ENCODE measurements around the gene PHTF2. TPM values are rescaled to one million over a fixed set of nuclear protein-coding genes. Genes with fewer than 3 reads are reported as not detected.
"Not testable (repeated sequence)": the region's sequence is repeated elsewhere in the genome, so short reads cannot be mapped to it uniquely, and the experiment has no call there.

The PHTF2 gene
- total RNA-seq, 1 donor from 2014 or later = 13.8 TPM

- not testable (repeated sequence) for DNase-seq (ENCODE audit: low read depth, low spot score)
Measured at GRCh38 chr7:77873416-77874327, 75.1 kb downstream of the PHTF2 start.

GRCh38 chr7:77877791-77878190 is 79.2 kb downstream of the PHTF2 start:
- DNase-seq (ENCODE audit: low read depth, low spot score) = no peak

- no peak for DNase-seq (ENCODE audit: low read depth, low spot score)
Measured at GRCh38 chr7:77878500-77878899, 79.9 kb downstream of the PHTF2 start.

GRCh38 chr7:77879272-77879671 is 80.7 kb downstream of the PHTF2 start:
- no peak for DNase-seq (ENCODE audit: low read depth, low spot score)

GRCh38 chr7:77881871-77882270 is 83.3 kb downstream of the PHTF2 start:
- DNase-seq (ENCODE audit: low read depth, low spot score) = no peak

- no peak for DNase-seq (ENCODE audit: low read depth, low spot score)
Measured at GRCh38 chr7:77885155-77885554, 86.6 kb downstream of the PHTF2 start.

- no peak for DNase-seq (ENCODE audit: low read depth, low spot score)
Measured at GRCh38 chr7:77887567-77887966, 89.0 kb downstream of the PHTF2 start.

- no peak for DNase-seq (ENCODE audit: low read depth, low spot score)
Measured at GRCh38 chr7:77888998-77889397, 90.4 kb downstream of the PHTF2 start.

GRCh38 chr7:77893813-77894212 is 95.2 kb downstream of the PHTF2 start:
- no peak for DNase-seq (ENCODE audit: low read depth, low spot score)

GRCh38 chr7:77894574-77895091 is 96.1 kb downstream of the PHTF2 start:
- DNase-seq (ENCODE audit: low read depth, low spot score) = no peak

GRCh38 chr7:77895905-77896304 is 97.3 kb downstream of the PHTF2 start:
- no peak for DNase-seq (ENCODE audit: low read depth, low spot score)

- no peak for DNase-seq (ENCODE audit: low read depth, low spot score)
Measured at GRCh38 chr7:77897004-77897547, 98.5 kb downstream of the PHTF2 start.

GRCh38 chr7:77899516-77899915 is 100.9 kb downstream of the PHTF2 start:
- no peak for DNase-seq (ENCODE audit: low read depth, low spot score)

GRCh38 chr7:77903597-77903996 is 105.0 kb downstream of the PHTF2 start:
- no peak for DNase-seq (ENCODE audit: low read depth, low spot score)

GRCh38 chr7:77904252-77904651 is 105.7 kb downstream of the PHTF2 start:
- DNase-seq (ENCODE audit: low read depth, low spot score) = no peak

GRCh38 chr7:77907281-77907680 is 108.7 kb downstream of the PHTF2 start:
- no peak for DNase-seq (ENCODE audit: low read depth, low spot score)

GRCh38 chr7:77908664-77909063 is 110.1 kb downstream of the PHTF2 start:
- no peak for DNase-seq (ENCODE audit: low read depth, low spot score)

GRCh38 chr7:77910124-77910523 is 111.6 kb downstream of the PHTF2 start:
- DNase-seq (ENCODE audit: low read depth, low spot score) = no peak

GRCh38 chr7:77912293-77912692 is 113.7 kb downstream of the PHTF2 start:
- no peak for DNase-seq (ENCODE audit: low read depth, low spot score)

- no peak for DNase-seq (ENCODE audit: low read depth, low spot score)
Measured at GRCh38 chr7:77913977-77914607, 115.5 kb downstream of the PHTF2 start.

GRCh38 chr7:77917500-77918262 is 119.1 kb downstream of the PHTF2 start:
- DNase-seq (ENCODE audit: low read depth, low spot score) = no peak

GRCh38 chr7:77918676-77919075 is 120.1 kb downstream of the PHTF2 start:
- no peak for DNase-seq (ENCODE audit: low read depth, low spot score)
